Prostate gland (tissue), 2 donors: Measurements from ENCODE around the gene CEP76. TPM values are rescaled to one million over a fixed set of nuclear protein-coding genes. Genes with fewer than 3 reads are reported as not detected.

Source experiments
- DNase-seq: peaks from one replicate; pipeline ENCODE4 v3.0.0-alpha.2; 2019; ENCODE audit warnings: low spot score
- H3K27ac ChIP-seq, 2 donors: fragments of 200-600 bp; sonication (generic); 2 replicates each; pipeline ENCODE4 v1.5.1; 2017 to 2019
- H3K27me3 ChIP-seq: fragments of 200-600 bp; sonication (generic); replicated peaks from 2 replicates; pipeline ENCODE4 v1.5.1; 2019; ENCODE audit not compliant: insufficient read depth
- H3K36me3 ChIP-seq, 2 donors: fragments of 200-600 bp; sonication (generic); 1 replicate in 1 of 2; 2 replicates in 1 of 2; pipeline versions ENCODE4 v1.5.1 to v1.8.1; 2017 to 2019
- H3K4me1 ChIP-seq: fragments of 200-600 bp; sonication (generic); replicated peaks from 2 replicates; pipeline ENCODE4 v1.5.1; 2019
- H3K4me3 ChIP-seq, 2 donors: fragments of 200-600 bp; sonication (generic); 2 replicates each; pipeline ENCODE4 v1.5.1; 2017 to 2019
- H3K9me3 ChIP-seq: fragments of 200-600 bp; sonication (generic); 2 replicates; pipeline ENCODE4 v1.5.1; 2017
- POLR2A ChIP-seq: fragments of 450-650 bp; IDR thresholded peaks from one replicate; pipeline ENCODE4 v1.6.1; 2016; ENCODE audit warnings: antibody characterized with exemption, mild to moderate bottlenecking
- POLR2AphosphoS5 ChIP-seq: sonication (generic); formaldehyde crosslinking; IDR thresholded peaks from one replicate; pipeline ENCODE4 v1.6.1; 2017; ENCODE audit warnings: antibody characterized with exemption
- WGBS: methylation state at CpG from one replicate; pipeline ENCODE4 v1.1.5; 2018; 5-methylcytosine and 5-hydroxymethylcytosine counted together
- intact Hi-C: fragments of 100-400 bp; cut with DNase I; formaldehyde crosslinking; loops from one replicate; pipeline ENCODE4 v1.14.2; 2022
- total RNA-seq, 2 donors: library from RNA; depleted of rRNA; stranded (reverse); fragments of >200 nt; gene quantifications; one replicate each; pipeline ENCODE4 v1.1.0, GENCODE V29; 2016
- TF ChIP-seq, protein P1 (sequence below), 4 experiments: fragments of 200-600 bp in 2 of 4; fragments of 450-650 bp in 2 of 4; sonication (generic) in 2 of 4; IDR thresholded peaks; 1 replicate in 3 of 4; 2 replicates in 1 of 4; pipeline ENCODE4 v1.5.1; 2016 to 2019; ENCODE audit warnings: antibody characterized with exemption in 4 of 4, mild to moderate bottlenecking in 2 of 4, moderate library complexity in 2 of 4

CEP76 gene
- total RNA-seq, result 10 to 100 TPM; 10.5 to 13.3 TPM

- TF ChIP-seq POLR2AphosphoS5, result peak; percentile 66
- TF ChIP-seq, protein P1, sequence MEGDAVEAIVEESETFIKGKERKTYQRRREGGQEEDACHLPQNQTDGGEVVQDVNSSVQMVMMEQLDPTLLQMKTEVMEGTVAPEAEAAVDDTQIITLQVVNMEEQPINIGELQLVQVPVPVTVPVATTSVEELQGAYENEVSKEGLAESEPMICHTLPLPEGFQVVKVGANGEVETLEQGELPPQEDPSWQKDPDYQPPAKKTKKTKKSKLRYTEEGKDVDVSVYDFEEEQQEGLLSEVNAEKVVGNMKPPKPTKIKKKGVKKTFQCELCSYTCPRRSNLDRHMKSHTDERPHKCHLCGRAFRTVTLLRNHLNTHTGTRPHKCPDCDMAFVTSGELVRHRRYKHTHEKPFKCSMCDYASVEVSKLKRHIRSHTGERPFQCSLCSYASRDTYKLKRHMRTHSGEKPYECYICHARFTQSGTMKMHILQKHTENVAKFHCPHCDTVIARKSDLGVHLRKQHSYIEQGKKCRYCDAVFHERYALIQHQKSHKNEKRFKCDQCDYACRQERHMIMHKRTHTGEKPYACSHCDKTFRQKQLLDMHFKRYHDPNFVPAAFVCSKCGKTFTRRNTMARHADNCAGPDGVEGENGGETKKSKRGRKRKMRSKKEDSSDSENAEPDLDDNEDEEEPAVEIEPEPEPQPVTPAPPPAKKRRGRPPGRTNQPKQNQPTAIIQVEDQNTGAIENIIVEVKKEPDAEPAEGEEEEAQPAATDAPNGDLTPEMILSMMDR (IDR thresholded peaks at IDR 0.05), result no peak
- peak; percentile 75 for TF ChIP-seq POLR2A
- Histone ChIP-seq H3K4me3 (peak within 1 kb of the TSS; percentile 83 to 91), H3K36me3 (peaks cover 0 to under 1% of the 10 kb centered on the region in 2 donors), H3K27me3 (no peaks in the 10 kb centered on the region), H3K9me3 (no peaks in the 10 kb centered on the region), H3K27ac (peak within 1 kb of the TSS; percentile 93 to 96), H3K4me1 (peaks cover 8% of the 10 kb centered on the region)
- intact Hi-C loops, result loop anchor here (5.0 kb wide), 1 partner anchor 45 kb away; the partner anchor contains the start of gene SPIRE1
- DNase-seq, result peak; percentile 81
- WGBS, result under 1% methylated on average over 63 of the region's 89 CpGs
These were observed at the start of gene CEP76, which contains the start of gene PSMG2 for GRCh38 chr18:12702221-12703095. Gene CEP76 (minus strand): TSS chr18:12702723. CDS start chr18:12702548, 175 bp downstream. Gene PSMG2 (plus strand): TSS chr18:12703042. CDS start chr18:12703108, 66 bp downstream.

GRCh38 chr18:12751891-12752290 lies 49.4 kb upstream of the CEP76 start:
- intact Hi-C loops, result no loop called here

DNA sequence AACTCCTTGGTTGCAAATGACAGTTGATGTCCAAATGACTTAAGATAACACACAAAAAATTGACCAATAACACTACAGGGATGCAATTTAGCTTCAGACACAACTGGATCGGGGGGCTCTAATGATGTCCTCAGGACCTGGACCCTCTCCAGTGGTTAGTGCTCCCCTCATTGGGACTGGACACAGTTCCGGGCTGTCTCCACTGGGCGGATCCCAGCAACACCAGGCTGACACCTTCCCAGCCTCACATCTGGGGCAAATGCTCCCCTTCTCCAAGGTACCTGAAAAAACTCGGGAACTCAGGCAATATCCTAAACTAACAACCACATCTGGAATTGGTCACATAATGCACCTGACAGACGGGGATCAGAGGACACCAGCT lies 49.0 kb upstream of the CEP76 start:
- 87% methylated on average over 5 of the region's 5 CpGs for WGBS
- H3K4me1 ChIP-seq, result no peaks in the 10 kb centered on the region
- H3K36me3 ChIP-seq, result no peaks in the 10 kb centered on the region
- H3K4me3 ChIP-seq, result no peak overlapping the region
- TF ChIP-seq POLR2A, result no peak
- no peak overlapping the region for H3K27ac ChIP-seq
- intact Hi-C loops, result no loop called here
- H3K27me3 ChIP-seq, result no peaks in the 10 kb centered on the region
- H3K9me3 ChIP-seq, result no peaks in the 10 kb centered on the region
- DNase-seq, result no peak

More at GRCh38 chr18:12751891-12752290, 49.4 kb upstream of the CEP76 start:
- WGBS, result 97% methylated on average over 4 of the region's 4 CpGs
- no peak overlapping the region for H3K4me3 ChIP-seq
- H3K9me3 ChIP-seq, result no peaks in the 10 kb centered on the region
- H3K36me3 ChIP-seq, result no peaks in the 10 kb centered on the region
- no peaks in the 10 kb centered on the region for H3K27me3 ChIP-seq
- no peak overlapping the region for H3K27ac ChIP-seq
- DNase-seq, result no peak
- no peak for TF ChIP-seq POLR2A
- TF ChIP-seq, protein P1 (IDR thresholded peaks at IDR 0.05), result no peak
- TF ChIP-seq POLR2AphosphoS5, result no peak
- H3K4me1 ChIP-seq, result no peaks in the 10 kb centered on the region

GRCh38 chr18:12750715-12751502 lies 48.4 kb upstream of the CEP76 start:
- Histone ChIP-seq H3K36me3 (no peaks in the 10 kb centered on the region), H3K27ac (no peak overlapping the region), H3K27me3 (no peaks in the 10 kb centered on the region), H3K4me1 (no peaks in the 10 kb centered on the region), H3K9me3 (no peaks in the 10 kb centered on the region), H3K4me3 (no peak overlapping the region)
- TF ChIP-seq, protein P1 (IDR thresholded peaks at IDR 0.05), result no peak
- TF ChIP-seq POLR2A, result no peak
- intact Hi-C loops, result no loop called here
- WGBS, result 94% methylated on average over 18 of the region's 18 CpGs
- no peak for DNase-seq

GRCh38 chr18:12750076-12750714 lies 47.7 kb upstream of the CEP76 start:
- no peak for DNase-seq
- 72% methylated on average over 14 of the region's 14 CpGs for WGBS
- H3K27ac ChIP-seq, result no peak overlapping the region
- intact Hi-C loops, result no loop called here
- H3K9me3 ChIP-seq, result no peaks in the 10 kb centered on the region
- no peaks in the 10 kb centered on the region for H3K36me3 ChIP-seq
- H3K4me3 ChIP-seq, result no peak overlapping the region
- H3K4me1 ChIP-seq, result no peaks in the 10 kb centered on the region
- no peaks in the 10 kb centered on the region for H3K27me3 ChIP-seq
- no peak for TF ChIP-seq POLR2A
- TF ChIP-seq, protein P1 (IDR thresholded peaks at IDR 0.05), result no peak
- no peak for TF ChIP-seq POLR2AphosphoS5
